ENCODE measurements around the gene HIRA. TPM values are rescaled to one million over a fixed set of nuclear protein-coding genes. Genes with fewer than 3 reads are reported as not detected.

The HIRA gene
- total RNA-seq, 1 experiment from 2014 or later = 50.6 TPM

- peak; percentile 99 for DNase-seq (ENCODE audit: low spot score)
- intact Hi-C loops (cut with micrococcal nuclease; ENCODE audit: unreplicated experiment) = loop anchor here (2.0 kb wide), 1 partner anchor 47 kb away; the partner anchor contains the start of gene MRPL40
- Histone ChIP-seq H3K36me3 (ENCODE audit: insufficient read depth, low read length, poor library complexity, severe bottlenecking) (peaks cover 28% of the 10 kb centered on the region), H3K4me1 (ENCODE audit: insufficient read depth, low read length, poor library complexity, severe bottlenecking) (peaks cover 9% of the 10 kb centered on the region), H3K27me3 (replicated peaks; ENCODE audit: insufficient read depth, low read depth, low read length, poor library complexity) (no peaks in the 10 kb centered on the region), H3K27ac (ENCODE audit: low read depth, low read length, poor library complexity, severe bottlenecking) (peak within 1 kb of the TSS; percentile 99), H3K4me3 (ENCODE audit: low read depth, low read length, poor library complexity, severe bottlenecking) (peak within 1 kb of the TSS; percentile 75), H3K9me3 (ENCODE audit: low read depth, low read length, poor library complexity, severe bottlenecking) (no peaks in the 10 kb centered on the region)
- POLR2A ChIA-PET (ENCODE audit: low non-redundant PET) = no interaction called here
- CTCF ChIA-PET = interaction anchor here (0.7 kb wide), 1 partner anchor 150 kb away, joined by 4 read pairs; no protein-coding TSS in a partner anchor
- TF ChIP-seq CTCF (conservative IDR thresholded peaks at IDR 0.05; ENCODE audit: low read depth, low read length) = no peak
- no peak for TF ChIP-seq EZH2 (IDR thresholded peaks at IDR 0.05; ENCODE audit: borderline replicate concordance, low read depth, low read length, poor library complexity, severe bottlenecking)
- no TSS peak for BruUV-seq (replicated peaks)
Observed at GRCh38 chr22:19479355-19480172, 48.0 kb upstream of the HIRA start, which contains the start of gene CDC45. CDC45 (plus strand) TSS chr22:19479920; CDS start chr22:19479969, 49 bp downstream.

- no TSS peak for BruUV-seq (replicated peaks)
- ChIA-PET POLR2A (ENCODE audit: low non-redundant PET) (no interaction called here), CTCF (no interaction called here)
- Histone ChIP-seq H3K36me3 (ENCODE audit: insufficient read depth, low read length, poor library complexity, severe bottlenecking) (peaks cover 25% of the 10 kb centered on the region), H3K4me1 (ENCODE audit: insufficient read depth, low read length, poor library complexity, severe bottlenecking) (peaks cover 9% of the 10 kb centered on the region), H3K4me3 (ENCODE audit: low read depth, low read length, poor library complexity, severe bottlenecking) (peak within 1 kb of the TSS; percentile 75), H3K27ac (ENCODE audit: low read depth, low read length, poor library complexity, severe bottlenecking) (peak within 1 kb of the TSS; percentile 99), H3K9me3 (ENCODE audit: low read depth, low read length, poor library complexity, severe bottlenecking) (no peaks in the 10 kb centered on the region), H3K27me3 (replicated peaks; ENCODE audit: insufficient read depth, low read depth, low read length, poor library complexity) (no peaks in the 10 kb centered on the region)
- intact Hi-C loops (cut with micrococcal nuclease; ENCODE audit: unreplicated experiment) = loop anchor here (2.0 kb wide), 1 partner anchor 46 kb away; the partner anchor contains the start of gene MRPL40
- peak; percentile 89 for DNase-seq (ENCODE audit: low spot score)
- TF ChIP-seq CTCF (conservative IDR thresholded peaks at IDR 0.05; ENCODE audit: low read depth, low read length) (no peak), EZH2 (IDR thresholded peaks at IDR 0.05; ENCODE audit: borderline replicate concordance, low read depth, low read length, poor library complexity, severe bottlenecking) (no peak)
Observed at GRCh38 chr22:19478901-19479354, 47.4 kb upstream of the HIRA start, which contains the start of gene UFD1. UFD1 (minus strand) TSS chr22:19479193; CDS start chr22:19479085, 108 bp downstream.

GRCh38 chr22:19478045-19478900, 46.7 kb upstream of the HIRA start:
- peak overlapping the region; percentile 99 for H3K27ac ChIP-seq (ENCODE audit: low read depth, low read length, poor library complexity, severe bottlenecking)
- intact Hi-C loops (cut with micrococcal nuclease; ENCODE audit: unreplicated experiment) = loop anchor here (2.0 kb wide), 1 partner anchor 45 kb away; the partner anchor contains the start of gene MRPL40
- peak overlapping the region; percentile 75 for H3K4me3 ChIP-seq (ENCODE audit: low read depth, low read length, poor library complexity, severe bottlenecking)
- CTCF ChIA-PET = no interaction called here
- H3K36me3 ChIP-seq (ENCODE audit: insufficient read depth, low read length, poor library complexity, severe bottlenecking) = peaks cover 25% of the 10 kb centered on the region
- no peak for DNase-seq (ENCODE audit: low spot score)
- TF ChIP-seq CTCF (conservative IDR thresholded peaks at IDR 0.05; ENCODE audit: low read depth, low read length) = no peak
- peaks cover 9% of the 10 kb centered on the region for H3K4me1 ChIP-seq (ENCODE audit: insufficient read depth, low read length, poor library complexity, severe bottlenecking)
- H3K27me3 ChIP-seq (replicated peaks; ENCODE audit: insufficient read depth, low read depth, low read length, poor library complexity) = no peaks in the 10 kb centered on the region
- POLR2A ChIA-PET (ENCODE audit: low non-redundant PET) = no interaction called here
- H3K9me3 ChIP-seq (ENCODE audit: low read depth, low read length, poor library complexity, severe bottlenecking) = no peaks in the 10 kb centered on the region
- no TSS peak for BruUV-seq (replicated peaks)
